A673 (cell line): ENCODE measurements around the gene CASP8AP2. TPM values are rescaled to one million over a fixed set of nuclear protein-coding genes. Genes with fewer than 3 reads are reported as not detected.
A peak's percentile ranks its signal among the peaks of the same experiment; 100 is the strongest.
"Not testable (repeated sequence)": the region's sequence is repeated elsewhere in the genome, so short reads cannot be mapped to it uniquely, and the experiment has no call there.

Source experiments
- BruUV-seq: library from RNA; stranded (reverse); fragments of 400-500 nt; replicated peaks from 2 replicates; lab custom pipeline; 2021; lab: Mats Ljungman, UMichigan
- CTCF ChIA-PET: fragments of 300-600 bp; sonication (Branson Sonifier 250); formaldehyde crosslinking; loops from one replicate; lab custom pipeline; 2022; ENCODE audit warnings: antibody characterized with exemption; lab: Charles Lee
- POLR2A ChIA-PET: fragments of 300-600 bp; sonication (Branson Sonifier 250); formaldehyde crosslinking; loops from one replicate; lab custom pipeline; 2022; ENCODE audit warnings: antibody characterized with exemption; ENCODE audit not compliant: low non-redundant PET; lab: Charles Lee
- DNase-seq: peaks from one replicate; pipeline ENCODE4 v3.0.0-alpha.2; 2015; ENCODE audit warnings: low spot score
- H3K27ac ChIP-seq: fragments of 200-600 bp; sonication (generic); 2 replicates; pipeline ENCODE4 v1.5.1; 2016; ENCODE audit warnings: mixed run types, low read depth, mild to moderate bottlenecking, mixed read lengths, antibody characterized with exemption, low read length; ENCODE audit not compliant: poor library complexity, severe bottlenecking
- H3K27me3 ChIP-seq: fragments of 200-600 bp; sonication (generic); replicated peaks from 2 replicates; pipeline ENCODE4 v1.6.1; 2017; ENCODE audit warnings: mixed run types, low read depth, mild to moderate bottlenecking, mixed read lengths, antibody characterized with exemption, low read length; ENCODE audit not compliant: insufficient read depth, poor library complexity
- H3K36me3 ChIP-seq: fragments of 200-600 bp; sonication (generic); 2 replicates; pipeline ENCODE4 v1.6.1; 2016; ENCODE audit warnings: mixed run types, mild to moderate bottlenecking, mixed read lengths, antibody characterized with exemption, low read length; ENCODE audit not compliant: insufficient read depth, poor library complexity, severe bottlenecking
- H3K4me1 ChIP-seq: fragments of 200-600 bp; sonication (generic); 2 replicates; pipeline ENCODE4 v1.6.1; 2017; ENCODE audit warnings: mixed run types, mild to moderate bottlenecking, mixed read lengths, antibody characterized with exemption, low read length; ENCODE audit not compliant: insufficient read depth, poor library complexity, severe bottlenecking
- H3K4me3 ChIP-seq: fragments of 200-600 bp; sonication (generic); 2 replicates; pipeline ENCODE4 v1.5.1; 2016; ENCODE audit warnings: low read depth, mixed run types, mild to moderate bottlenecking, mixed read lengths, low read length; ENCODE audit not compliant: poor library complexity, severe bottlenecking
- H3K9me3 ChIP-seq: fragments of 200-600 bp; sonication (generic); 2 replicates; pipeline ENCODE4 v1.6.1; 2016; ENCODE audit warnings: mixed run types, low read depth, mild to moderate bottlenecking, mixed read lengths, antibody characterized with exemption, low read length; ENCODE audit not compliant: poor library complexity, severe bottlenecking
- CTCF ChIP-seq: fragments of 300-800, 200-600 bp; sonication (generic); conservative IDR thresholded peaks from 2 replicates; pipeline ENCODE4 v1.5.1; 2017; ENCODE audit warnings: low read depth, mild to moderate bottlenecking, antibody characterized with exemption, low read length, moderate library complexity, mixed read lengths
- EZH2 ChIP-seq: fragments of 200-600 bp; sonication (generic); IDR thresholded peaks from 2 replicates; pipeline ENCODE4 v1.6.1; 2017; ENCODE audit warnings: borderline replicate concordance, low read depth, mild to moderate bottlenecking, mixed read lengths, antibody characterized with exemption, low read length; ENCODE audit not compliant: poor library complexity, severe bottlenecking
- intact Hi-C: fragments of 100-400 bp; cut with micrococcal nuclease; formaldehyde crosslinking; loops from one replicate; pipeline ENCODE4 v1.10.0; 2022; ENCODE audit not compliant: unreplicated experiment
- total RNA-seq: library from RNA; stranded (reverse); gene quantifications from 2 replicates; pipeline ENCODE4 v1.2.3, GENCODE V29; 2021

CASP8AP2 gene
- total RNA-seq, 1 experiment from 2014 or later: 38.2 TPM

- peak overlapping the region; percentile 4 for H3K27ac ChIP-seq
- ChIA-PET CTCF (no interaction called here), POLR2A (interaction anchor here (1.0 kb wide), 1 partner anchor 14 kb away, joined by 5 read pairs; no protein-coding TSS in a partner anchor)
- TF ChIP-seq CTCF (no peak), EZH2 (no peak)
- no peaks in the 10 kb centered on the region for H3K9me3 ChIP-seq
- peaks cover 29% of the 10 kb centered on the region for H3K4me1 ChIP-seq
- peaks cover 21% of the 10 kb centered on the region for H3K36me3 ChIP-seq
- BruUV-seq: no TSS peak
- intact Hi-C loops: no loop called here
- no peaks in the 10 kb centered on the region for H3K27me3 ChIP-seq
- H3K4me3 ChIP-seq: no peak overlapping the region
- peak; percentile 11 for DNase-seq
These were observed 13.4 kb downstream of the CASP8AP2 start for GRCh38 chr6:89843070-89843469.

- H3K4me3 ChIP-seq, BruUV-seq, POLR2A ChIA-PET, H3K4me1 ChIP-seq, H3K9me3 ChIP-seq, DNase-seq, H3K27me3 ChIP-seq, CTCF ChIA-PET, intact Hi-C loops, H3K27ac ChIP-seq, H3K36me3 ChIP-seq: not testable (repeated sequence)
These were observed 17.8 kb downstream of the CASP8AP2 start for GRCh38 chr6:89847513-89847912.

- Histone ChIP-seq H3K4me1 (no peaks in the 10 kb centered on the region), H3K36me3 (peaks cover 52% of the 10 kb centered on the region), H3K9me3 (no peaks in the 10 kb centered on the region), H3K4me3 (no peak overlapping the region), H3K27ac (no peak overlapping the region), H3K27me3 (no peaks in the 10 kb centered on the region)
- no TSS peak for BruUV-seq
- intact Hi-C loops: no loop called here
- no peak for TF ChIP-seq EZH2
- no peak for TF ChIP-seq CTCF
- ChIA-PET CTCF (no interaction called here), POLR2A (no interaction called here)
- DNase-seq: no peak
These were observed 23.4 kb downstream of the CASP8AP2 start for GRCh38 chr6:89853068-89853467.

GRCh38 chr6:89858041-89858440 is 28.4 kb downstream of the CASP8AP2 start:
- DNase-seq: no peak
- ChIA-PET POLR2A (no interaction called here), CTCF (no interaction called here)
- Histone ChIP-seq H3K4me1 (no peaks in the 10 kb centered on the region), H3K4me3 (no peak overlapping the region), H3K27ac (no peak overlapping the region), H3K36me3 (peaks cover 88% of the 10 kb centered on the region), H3K27me3 (no peaks in the 10 kb centered on the region), H3K9me3 (no peaks in the 10 kb centered on the region)
- no TSS peak for BruUV-seq
- intact Hi-C loops: no loop called here
- TF ChIP-seq CTCF (no peak), EZH2 (no peak)
